ENCODE data around the gene MUC5AC. TPM values are rescaled to one million over a fixed set of nuclear protein-coding genes. Genes with fewer than 3 reads are reported as not detected.

The MUC5AC gene
- total and polyA plus RNA-seq, 2 of the 13 experiments (the other 11 are each of a cell fraction or from before 2014, with no cell fraction given), result under 0.01 TPM; not detected in 1

DNA sequence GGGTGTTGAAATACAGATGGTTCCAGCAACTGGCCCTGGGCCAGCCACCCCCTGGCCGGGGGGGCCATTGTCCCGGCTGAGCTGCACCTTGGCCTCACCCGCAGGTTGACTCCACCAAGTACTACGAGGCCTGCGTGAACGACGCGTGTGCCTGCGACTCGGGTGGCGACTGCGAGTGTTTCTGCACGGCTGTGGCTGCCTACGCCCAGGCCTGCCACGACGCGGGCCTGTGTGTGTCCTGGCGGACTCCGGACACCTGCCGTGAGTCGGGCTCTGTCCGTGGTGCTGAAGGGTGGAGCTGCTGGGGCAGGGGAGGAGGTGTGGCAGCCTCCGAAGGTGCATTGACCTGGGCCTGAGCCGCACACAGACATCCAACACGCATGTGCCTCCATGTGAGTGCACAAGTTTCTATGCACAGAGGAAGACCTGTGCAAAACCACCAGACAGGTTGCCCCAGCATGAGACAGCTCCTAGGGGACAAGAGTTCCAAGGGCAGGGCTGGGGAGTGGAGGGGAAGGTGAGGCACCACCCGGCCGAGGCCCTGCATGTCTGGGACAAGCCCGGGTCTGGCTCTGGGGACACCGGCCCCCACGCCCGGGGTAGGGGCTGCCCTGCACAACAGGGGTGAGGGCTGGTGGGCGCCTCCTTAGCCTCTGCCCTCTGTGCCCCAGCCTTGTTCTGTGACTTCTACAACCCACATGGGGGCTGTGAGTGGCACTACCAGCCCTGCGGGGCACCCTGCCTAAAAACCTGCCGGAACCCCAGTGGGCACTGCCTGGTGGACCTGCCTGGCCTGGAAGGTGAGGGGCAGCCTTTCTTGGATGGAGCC, 81.2 kb downstream of the MUC5AC start (continued):
- TF ChIP-seq, protein P1, sequence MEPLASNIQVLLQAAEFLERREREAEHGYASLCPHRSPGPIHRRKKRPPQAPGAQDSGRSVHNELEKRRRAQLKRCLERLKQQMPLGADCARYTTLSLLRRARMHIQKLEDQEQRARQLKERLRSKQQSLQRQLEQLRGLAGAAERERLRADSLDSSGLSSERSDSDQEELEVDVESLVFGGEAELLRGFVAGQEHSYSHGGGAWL (CRISPR knock-in tag; IDR thresholded peaks at IDR 0.05), result peak; percentile 79; the same call in 1 of the 2 replicates
- TF ChIP-seq ZNF121 (CRISPR knock-in tag; IDR thresholded peaks at IDR 0.05) (no peak), ZNF350 (CRISPR knock-in tag; IDR thresholded peaks at IDR 0.05; ENCODE audit: borderline replicate concordance, low read depth) (0 out of 2 replicates have a peak, but pooled peaks have one; percentile 25), CHD2 (IDR thresholded peaks at IDR 0.05; ENCODE audit: low read depth, low read length) (no peak), SATB2 (CRISPR knock-in tag; IDR thresholded peaks at IDR 0.05) (peak; percentile 65; the same call in 1 of the 2 replicates), MXI1 (IDR thresholded peaks at IDR 0.05; ENCODE audit: borderline replicate concordance, low read depth, low read length) (no peak), ZNF670 (CRISPR knock-in tag; IDR thresholded peaks at IDR 0.05; ENCODE audit: borderline replicate concordance) (no peak), HOXA3 (CRISPR knock-in tag; IDR thresholded peaks at IDR 0.05) (peak; percentile 46; the same call in 1 of the 2 replicates), RBM39 (IDR thresholded peaks at IDR 0.05; ENCODE audit: low read depth, low read length, poor library complexity, severe bottlenecking) (no peak), ZNF766 (CRISPR knock-in tag; IDR thresholded peaks at IDR 0.05; ENCODE audit: borderline replicate concordance) (0 out of 2 replicates have a peak, but pooled peaks have one; percentile 51), ZFP36L2 (CRISPR knock-in tag; IDR thresholded peaks at IDR 0.05) (no peak), ZNF776 (CRISPR knock-in tag; IDR thresholded peaks at IDR 0.05) (no peak), ZNF225 (CRISPR knock-in tag; IDR thresholded peaks at IDR 0.05) (no peak; the same call in 1 of the 2 replicates)
- TF ChIP-seq, protein P2, sequence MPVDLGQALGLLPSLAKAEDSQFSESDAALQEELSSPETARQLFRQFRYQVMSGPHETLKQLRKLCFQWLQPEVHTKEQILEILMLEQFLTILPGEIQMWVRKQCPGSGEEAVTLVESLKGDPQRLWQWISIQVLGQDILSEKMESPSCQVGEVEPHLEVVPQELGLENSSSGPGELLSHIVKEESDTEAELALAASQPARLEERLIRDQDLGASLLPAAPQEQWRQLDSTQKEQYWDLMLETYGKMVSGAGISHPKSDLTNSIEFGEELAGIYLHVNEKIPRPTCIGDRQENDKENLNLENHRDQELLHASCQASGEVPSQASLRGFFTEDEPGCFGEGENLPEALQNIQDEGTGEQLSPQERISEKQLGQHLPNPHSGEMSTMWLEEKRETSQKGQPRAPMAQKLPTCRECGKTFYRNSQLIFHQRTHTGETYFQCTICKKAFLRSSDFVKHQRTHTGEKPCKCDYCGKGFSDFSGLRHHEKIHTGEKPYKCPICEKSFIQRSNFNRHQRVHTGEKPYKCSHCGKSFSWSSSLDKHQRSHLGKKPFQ (CRISPR knock-in tag; IDR thresholded peaks at IDR 0.05; ENCODE audit: insufficient replicate concordance), result no peak
- TF ChIP-seq, protein P3, sequence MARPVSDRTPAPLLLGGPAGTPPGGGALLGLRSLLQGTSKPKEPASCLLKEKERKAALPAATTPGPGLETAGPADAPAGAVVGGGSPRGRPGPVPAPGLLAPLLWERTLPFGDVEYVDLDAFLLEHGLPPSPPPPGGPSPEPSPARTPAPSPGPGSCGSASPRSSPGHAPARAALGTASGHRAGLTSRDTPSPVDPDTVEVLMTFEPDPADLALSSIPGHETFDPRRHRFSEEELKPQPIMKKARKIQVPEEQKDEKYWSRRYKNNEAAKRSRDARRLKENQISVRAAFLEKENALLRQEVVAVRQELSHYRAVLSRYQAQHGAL (CRISPR knock-in tag; IDR thresholded peaks at IDR 0.05; ENCODE audit: not compliant biosample characterization), result no peak
- TF ChIP-seq, protein P4, sequence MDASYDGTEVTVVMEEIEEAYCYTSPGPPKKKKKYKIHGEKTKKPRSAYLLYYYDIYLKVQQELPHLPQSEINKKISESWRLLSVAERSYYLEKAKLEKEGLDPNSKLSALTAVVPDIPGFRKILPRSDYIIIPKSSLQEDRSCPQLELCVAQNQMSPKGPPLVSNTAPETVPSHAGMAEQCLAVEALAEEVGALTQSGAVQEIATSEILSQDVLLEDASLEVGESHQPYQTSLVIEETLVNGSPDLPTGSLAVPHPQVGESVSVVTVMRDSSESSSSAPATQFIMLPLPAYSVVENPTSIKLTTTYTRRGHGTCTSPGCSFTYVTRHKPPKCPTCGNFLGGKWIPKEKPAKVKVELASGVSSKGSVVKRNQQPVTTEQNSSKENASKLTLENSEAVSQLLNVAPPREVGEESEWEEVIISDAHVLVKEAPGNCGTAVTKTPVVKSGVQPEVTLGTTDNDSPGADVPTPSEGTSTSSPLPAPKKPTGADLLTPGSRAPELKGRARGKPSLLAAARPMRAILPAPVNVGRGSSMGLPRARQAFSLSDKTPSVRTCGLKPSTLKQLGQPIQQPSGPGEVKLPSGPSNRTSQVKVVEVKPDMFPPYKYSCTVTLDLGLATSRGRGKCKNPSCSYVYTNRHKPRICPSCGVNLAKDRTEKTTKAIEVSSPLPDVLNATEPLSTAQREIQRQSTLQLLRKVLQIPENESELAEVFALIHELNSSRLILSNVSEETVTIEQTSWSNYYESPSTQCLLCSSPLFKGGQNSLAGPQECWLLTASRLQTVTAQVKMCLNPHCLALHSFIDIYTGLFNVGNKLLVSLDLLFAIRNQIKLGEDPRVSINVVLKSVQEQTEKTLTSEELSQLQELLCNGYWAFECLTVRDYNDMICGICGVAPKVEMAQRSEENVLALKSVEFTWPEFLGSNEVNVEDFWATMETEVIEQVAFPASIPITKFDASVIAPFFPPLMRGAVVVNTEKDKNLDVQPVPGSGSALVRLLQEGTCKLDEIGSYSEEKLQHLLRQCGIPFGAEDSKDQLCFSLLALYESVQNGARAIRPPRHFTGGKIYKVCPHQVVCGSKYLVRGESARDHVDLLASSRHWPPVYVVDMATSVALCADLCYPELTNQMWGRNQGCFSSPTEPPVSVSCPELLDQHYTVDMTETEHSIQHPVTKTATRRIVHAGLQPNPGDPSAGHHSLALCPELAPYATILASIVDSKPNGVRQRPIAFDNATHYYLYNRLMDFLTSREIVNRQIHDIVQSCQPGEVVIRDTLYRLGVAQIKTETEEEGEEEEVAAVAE (CRISPR knock-in tag; IDR thresholded peaks at IDR 0.05; ENCODE audit: borderline replicate concordance), result no peak

All from HepG2 (cell line).